Suprapubic skin (tissue), 4 donors: ENCODE measurements around the gene PPP4R2.

Source experiments
- EP300 ChIP-seq: sonication (generic); formaldehyde crosslinking; IDR thresholded peaks from one replicate; pipeline ENCODE4 v1.6.1; 2017; ENCODE audit warnings: antibody characterized with exemption
- POLR2AphosphoS5 ChIP-seq, 3 donors: sonication (generic); formaldehyde crosslinking; IDR thresholded peaks; one replicate each; pipeline ENCODE4 v1.6.1; 2017; ENCODE audit warnings: antibody characterized with exemption in 3 of 3
- TF ChIP-seq, protein P1 (sequence below), 2 donors: fragments of 200-600 bp in 1 of 2; fragments of 450-650 bp in 1 of 2; sonication (generic) in 1 of 2; IDR thresholded peaks; one replicate each; pipeline ENCODE4 v1.5.1; 2016 to 2019; ENCODE audit warnings: antibody characterized with exemption in 2 of 2, mild to moderate bottlenecking in 1 of 2, moderate library complexity in 1 of 2

DNA sequence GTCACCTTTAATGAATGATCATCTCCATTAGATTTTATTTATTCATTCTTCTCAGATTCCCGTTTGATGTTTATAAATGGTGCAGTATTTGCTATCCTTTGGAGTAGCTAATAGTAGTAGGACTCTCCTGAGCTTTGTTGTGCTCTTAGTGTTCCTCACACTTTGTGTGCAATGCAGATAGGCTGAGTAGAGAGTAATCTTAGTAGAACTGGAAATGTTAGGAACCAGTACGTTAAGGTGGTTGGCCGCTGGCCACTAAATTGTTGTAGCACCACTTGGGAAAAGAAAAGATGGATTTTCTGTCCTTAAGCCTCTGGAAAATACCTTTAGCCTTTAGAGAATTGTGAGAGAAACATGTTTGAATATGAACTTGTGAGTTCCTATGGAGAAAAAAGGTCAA lies 44.9 kb downstream of the PPP4R2 start:
- TF ChIP-seq, protein P1, sequence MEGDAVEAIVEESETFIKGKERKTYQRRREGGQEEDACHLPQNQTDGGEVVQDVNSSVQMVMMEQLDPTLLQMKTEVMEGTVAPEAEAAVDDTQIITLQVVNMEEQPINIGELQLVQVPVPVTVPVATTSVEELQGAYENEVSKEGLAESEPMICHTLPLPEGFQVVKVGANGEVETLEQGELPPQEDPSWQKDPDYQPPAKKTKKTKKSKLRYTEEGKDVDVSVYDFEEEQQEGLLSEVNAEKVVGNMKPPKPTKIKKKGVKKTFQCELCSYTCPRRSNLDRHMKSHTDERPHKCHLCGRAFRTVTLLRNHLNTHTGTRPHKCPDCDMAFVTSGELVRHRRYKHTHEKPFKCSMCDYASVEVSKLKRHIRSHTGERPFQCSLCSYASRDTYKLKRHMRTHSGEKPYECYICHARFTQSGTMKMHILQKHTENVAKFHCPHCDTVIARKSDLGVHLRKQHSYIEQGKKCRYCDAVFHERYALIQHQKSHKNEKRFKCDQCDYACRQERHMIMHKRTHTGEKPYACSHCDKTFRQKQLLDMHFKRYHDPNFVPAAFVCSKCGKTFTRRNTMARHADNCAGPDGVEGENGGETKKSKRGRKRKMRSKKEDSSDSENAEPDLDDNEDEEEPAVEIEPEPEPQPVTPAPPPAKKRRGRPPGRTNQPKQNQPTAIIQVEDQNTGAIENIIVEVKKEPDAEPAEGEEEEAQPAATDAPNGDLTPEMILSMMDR (IDR thresholded peaks at IDR 0.05): no peak
- no peak for TF ChIP-seq EP300
- TF ChIP-seq POLR2AphosphoS5 (IDR thresholded peaks at IDR 0.05): no peak
